GM12878 (cell line): ENCODE measurements around the gene MROH2B. TPM values are rescaled to one million over a fixed set of nuclear protein-coding genes. Genes with fewer than 3 reads are reported as not detected.

Source experiments
- ATAC-seq: fragments of 200-7000 bp; cut with Tn5 transposase; 3 replicates; pipeline ENCODE4 v1.9.1; 2020; ENCODE audit warnings: mild to moderate bottlenecking, moderate library complexity
- BruUV-seq: library from RNA; stranded (reverse); fragments of 400-500 nt; replicated peaks from 2 replicates; lab custom pipeline; 2021; lab: Mats Ljungman, UMichigan
- CTCF ChIA-PET: fragments of 300-600 bp; sonication (Branson Sonifier 250); formaldehyde crosslinking; extraction: SDS; loops from one replicate; lab custom pipeline; 2021; ENCODE audit warnings: inconsistent platforms; lab: Yijun Ruan, JAX
- POLR2A ChIA-PET: fragments of 350-600 bp; formaldehyde crosslinking; extraction: SDS; loops from one replicate; lab custom pipeline; 2021; ENCODE audit warnings: inconsistent platforms; lab: Charles Lee
- RAD21 ChIA-PET: fragments of 300-600 bp; sonication (Branson Sonifier 250); formaldehyde crosslinking; loops from one replicate; lab custom pipeline; 2023; ENCODE audit warnings: antibody characterized with exemption; ENCODE audit not compliant: unreplicated experiment; lab: Charles Lee
- SMC1A ChIA-PET: fragments of 300-600 bp; sonication (Branson Sonifier 250); formaldehyde crosslinking; loops from one replicate; lab custom pipeline; 2023; ENCODE audit not compliant: unreplicated experiment, uncharacterized antibody; lab: Charles Lee
- DNase-seq: peaks from one replicate; pipeline ENCODE4 v3.0.0-alpha.2; 2011; ENCODE audit warnings: low read depth, low spot score
- FAIRE-seq: peaks from 3 replicates; lab custom pipeline; 2011; peaks lifted over from hg19 to GRCh38; lab: Jason Lieb, UNC
- H2AFZ ChIP-seq: 2 replicates; pipeline ENCODE4 v1.6.0; 2011; ENCODE audit warnings: low read depth, low read length, control low read depth; ENCODE audit not compliant: control insufficient read depth
- H3K27ac ChIP-seq: 2 replicates; pipeline ENCODE4 v1.5.1; 2011; ENCODE audit warnings: control low read depth; ENCODE audit not compliant: control insufficient read depth, insufficient read depth
- H3K27me3 ChIP-seq, 2 experiments: replicated peaks in 1 of 2; 2 replicates each; pipeline versions ENCODE4 v1.6.0 to v1.6.1; 2011; ENCODE audit warnings: low read length in 1 of 2; ENCODE audit not compliant: control insufficient read depth in 2 of 2, insufficient read depth in 2 of 2
- H3K36me3 ChIP-seq, 2 experiments: 2 replicates each; pipeline ENCODE4 v1.5.1; 2011; ENCODE audit warnings: low read length in 1 of 2; ENCODE audit not compliant: control insufficient read depth in 2 of 2, insufficient read depth in 2 of 2
- H3K4me1 ChIP-seq: 2 replicates; pipeline ENCODE4 v1.6.1; 2011; ENCODE audit warnings: mild to moderate bottlenecking, low read length, moderate library complexity, mixed read lengths; ENCODE audit not compliant: control insufficient read depth, insufficient read depth
- H3K4me2 ChIP-seq: 2 replicates; pipeline ENCODE4 v1.6.0; 2011; ENCODE audit warnings: control low read depth; ENCODE audit not compliant: control insufficient read depth, insufficient read depth
- H3K4me3 ChIP-seq: fragments of 200-600 bp; sonication (generic); 2 replicates; pipeline ENCODE4 v1.5.1; 2016
- H3K79me2 ChIP-seq: 2 replicates; pipeline ENCODE4 v1.6.0; 2011; ENCODE audit warnings: low read length; ENCODE audit not compliant: control insufficient read depth, insufficient read depth
- H3K9ac ChIP-seq: 2 replicates; pipeline ENCODE4 v1.8.0; 2011; ENCODE audit warnings: low read length, control low read depth, mixed read lengths; ENCODE audit not compliant: control insufficient read depth, insufficient read depth
- H3K9me3 ChIP-seq: replicated peaks from 3 replicates; pipeline ENCODE4 v1.5.1; 2011; ENCODE audit warnings: mild to moderate bottlenecking, low read length; ENCODE audit not compliant: control insufficient read depth, insufficient read depth
- H4K20me1 ChIP-seq: 2 replicates; pipeline ENCODE4 v1.6.0; 2011; ENCODE audit not compliant: control insufficient read depth, insufficient read depth
- FOXK2 ChIP-seq: fragments of 450-650 bp; IDR thresholded peaks from 2 replicates; pipeline ENCODE4 v1.6.1; 2017; ENCODE audit warnings: mild to moderate bottlenecking, moderate library complexity
- HSF1 ChIP-seq: fragments of 150-350 bp; IDR thresholded peaks from 2 replicates; pipeline ENCODE4 v1.6.1; 2014; ENCODE audit warnings: mild to moderate bottlenecking, low read depth, low read length
- RELA ChIP-seq: fragments of 450-650 bp; IDR thresholded peaks from 2 replicates; pipeline ENCODE4 v1.8.0; 2014; ENCODE audit warnings: borderline replicate concordance; ENCODE audit not compliant: partially characterized antibody
- SMAD5 ChIP-seq: IDR thresholded peaks from 2 replicates; pipeline ENCODE4 v1.6.1; 2016; ENCODE audit warnings: antibody characterized with exemption, low read depth
- SPI1 ChIP-seq: IDR thresholded peaks from 2 replicates; pipeline ENCODE4 v1.6.1; 2011; ENCODE audit warnings: low read depth, mild to moderate bottlenecking, low read length, moderate library complexity, borderline replicate concordance; ENCODE audit not compliant: insufficient read depth
- WGBS: methylation state at CpG from one replicate; pipeline ENCODE4 v1.1.6; 2016; ENCODE audit warnings: low lambda C conversion rate; ENCODE audit not compliant: insufficient replicate concordance, insufficient coverage; ENCODE audit errors: missing lambda C conversion rate; 5-methylcytosine and 5-hydroxymethylcytosine counted together
- in situ Hi-C: fragments of 300-500 bp; cut with MboI; formaldehyde crosslinking; loops from 9 replicates; pipeline ENCODE4 v1.14.3; 2018; ENCODE audit warnings: mixed read lengths
- intact Hi-C: fragments of 100-400 bp; cut with micrococcal nuclease; formaldehyde crosslinking; loops from one replicate; pipeline ENCODE4 v1.14.2; 2022; ENCODE audit not compliant: unreplicated experiment
- polyA plus RNA-seq, 11 experiments: library from polyadenylated mRNA; depleted of rRNA in 4 of 11; unstranded in 6 of 11; stranded (reverse) in 5 of 11; fragments of >200 nt; fragmentation: Nextera tagmentation in 4 of 11; fragmentation: Illumina TruSeq in 1 of 11; extraction: Ambion mirVana in 4 of 11; extraction: Trizol in 1 of 11; gene quantifications; 1 replicate in 1 of 11; 2 replicates in 10 of 11; pipeline versions ENCODE4 v1.2.1 to v1.2.3, GENCODE V29; 2011 to 2016; ENCODE audit warnings: inconsistent platforms in 2 of 11, missing spikeins in 2 of 11, low read depth in 1 of 11
- total RNA-seq, 4 experiments: library from RNA; depleted of rRNA in 3 of 4; stranded (reverse); fragments of >200 nt in 3 of 4; fragmentation: Illumina TruSeq in 1 of 4; extraction: Trizol in 1 of 4; gene quantifications; 2 replicates each; pipeline versions ENCODE4 v1.2.1 to v1.2.3, GENCODE V29; 2013 to 2021

Gene MROH2B
- total and polyA plus RNA-seq, 10 of the 15 experiments (the other 5 are each of a cell fraction or from before 2014, with no cell fraction given), result not detected

- RAD21 ChIA-PET, result no interaction called here
- ATAC-seq (no peak), DNase-seq (no peak), FAIRE-seq (no peak)
- Histone ChIP-seq H3K4me1 (no peaks in the 10 kb centered on the region), H3K36me3 (no peaks in the 10 kb centered on the region), H3K79me2 (no peaks in the 10 kb centered on the region), H2AFZ (no peak overlapping the region), H3K4me3 (no peak overlapping the region), H3K4me2 (no peak overlapping the region), H3K9ac (no peak overlapping the region), H3K9me3 (no peaks in the 10 kb centered on the region), H4K20me1 (no peaks in the 10 kb centered on the region), H3K27me3 (no peaks in the 10 kb centered on the region), H3K27ac (no peak overlapping the region)
- intact Hi-C loops (no loop called here), in situ Hi-C loops (no loop called here)
- 26% methylated on average over 2 of the region's 2 CpGs for WGBS
- no peak for TF ChIP-seq RELA
- no peak for TF ChIP-seq SMAD5
- no peak for TF ChIP-seq HSF1
- no peak for TF ChIP-seq FOXK2
- TF ChIP-seq SPI1, result no peak
- POLR2A ChIA-PET, result no interaction called here
- BruUV-seq, result no TSS peak
- CTCF ChIA-PET, result no interaction called here
- SMC1A ChIA-PET, result no interaction called here
Measured at GRCh38 chr5:41112486-41113455, 41.6 kb upstream of the MROH2B start.
